Measurements from ENCODE around the gene CEP44.

- TF ChIP-seq CTCF (IDR thresholded peaks at IDR 0.05; ENCODE audit: insufficient read depth, low read depth, low read length) (no peak), EZH2 (IDR thresholded peaks at IDR 0.05; ENCODE audit: insufficient read depth, low read length) (no peak)
These were observed 20.9 kb upstream of the CEP44 start for GRCh38 chr4:174262624-174263444.
